ENCODE measurements around the gene PIEZO1.

DNA sequence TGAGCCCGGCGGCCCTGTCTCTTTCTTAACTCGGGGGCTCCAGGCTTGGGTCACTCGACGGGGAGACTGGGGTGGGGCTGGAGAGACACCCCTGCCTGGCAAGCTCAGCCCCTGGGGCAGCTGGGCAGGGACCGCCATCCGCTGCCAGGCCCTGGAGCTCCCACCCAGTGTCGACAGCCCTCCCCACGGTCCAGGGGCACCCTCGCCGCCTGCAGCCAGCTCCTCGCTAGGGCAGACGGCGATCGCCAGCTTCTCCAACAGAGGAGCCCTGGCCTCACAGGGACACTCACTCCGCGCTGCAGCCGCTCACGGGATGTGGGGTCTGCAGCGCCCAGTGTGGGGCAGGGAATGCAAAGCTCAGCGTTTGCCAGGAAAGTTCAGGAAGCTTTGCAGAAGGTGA, 42.7 kb upstream of the PIEZO1 start:
- TF ChIP-seq TCF7L2 (IDR thresholded peaks at IDR 0.05; ENCODE audit: low read depth, low read length) (no peak), SRSF1 (IDR thresholded peaks at IDR 0.05; ENCODE audit: low read depth, low read length) (no peak), KLF6 (CRISPR knock-in tag; IDR thresholded peaks at IDR 0.05; ENCODE audit: borderline replicate concordance) (no peak), HDGF (IDR thresholded peaks at IDR 0.05) (no peak), NR4A1 (CRISPR knock-in tag; IDR thresholded peaks at IDR 0.05) (no peak), NR4A1 (tag; IDR thresholded peaks at IDR 0.05) (no peak), NFE2 (IDR thresholded peaks at IDR 0.05; ENCODE audit: low read depth) (no peak), TBP (optimal IDR thresholded peaks at IDR 0.05; ENCODE audit: low read depth, low read length) (no peak), MAFK (IDR thresholded peaks at IDR 0.05; ENCODE audit: low read length) (no peak), ILK (tag; IDR thresholded peaks at IDR 0.05; ENCODE audit: borderline replicate concordance, low read depth) (no peak), SMAD4 (CRISPR knock-in tag; conservative IDR thresholded peaks at IDR 0.05) (no peak)
- TF ChIP-seq, protein P1, sequence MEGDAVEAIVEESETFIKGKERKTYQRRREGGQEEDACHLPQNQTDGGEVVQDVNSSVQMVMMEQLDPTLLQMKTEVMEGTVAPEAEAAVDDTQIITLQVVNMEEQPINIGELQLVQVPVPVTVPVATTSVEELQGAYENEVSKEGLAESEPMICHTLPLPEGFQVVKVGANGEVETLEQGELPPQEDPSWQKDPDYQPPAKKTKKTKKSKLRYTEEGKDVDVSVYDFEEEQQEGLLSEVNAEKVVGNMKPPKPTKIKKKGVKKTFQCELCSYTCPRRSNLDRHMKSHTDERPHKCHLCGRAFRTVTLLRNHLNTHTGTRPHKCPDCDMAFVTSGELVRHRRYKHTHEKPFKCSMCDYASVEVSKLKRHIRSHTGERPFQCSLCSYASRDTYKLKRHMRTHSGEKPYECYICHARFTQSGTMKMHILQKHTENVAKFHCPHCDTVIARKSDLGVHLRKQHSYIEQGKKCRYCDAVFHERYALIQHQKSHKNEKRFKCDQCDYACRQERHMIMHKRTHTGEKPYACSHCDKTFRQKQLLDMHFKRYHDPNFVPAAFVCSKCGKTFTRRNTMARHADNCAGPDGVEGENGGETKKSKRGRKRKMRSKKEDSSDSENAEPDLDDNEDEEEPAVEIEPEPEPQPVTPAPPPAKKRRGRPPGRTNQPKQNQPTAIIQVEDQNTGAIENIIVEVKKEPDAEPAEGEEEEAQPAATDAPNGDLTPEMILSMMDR (IDR thresholded peaks at IDR 0.05 in 2 of 3, conservative IDR thresholded peaks at IDR 0.05 in 1 of 3; ENCODE audit: insufficient read depth in 2 of 3, low read depth in 1 of 3, low read length in 3 of 3) = no peak
- TF ChIP-seq, protein P2, sequence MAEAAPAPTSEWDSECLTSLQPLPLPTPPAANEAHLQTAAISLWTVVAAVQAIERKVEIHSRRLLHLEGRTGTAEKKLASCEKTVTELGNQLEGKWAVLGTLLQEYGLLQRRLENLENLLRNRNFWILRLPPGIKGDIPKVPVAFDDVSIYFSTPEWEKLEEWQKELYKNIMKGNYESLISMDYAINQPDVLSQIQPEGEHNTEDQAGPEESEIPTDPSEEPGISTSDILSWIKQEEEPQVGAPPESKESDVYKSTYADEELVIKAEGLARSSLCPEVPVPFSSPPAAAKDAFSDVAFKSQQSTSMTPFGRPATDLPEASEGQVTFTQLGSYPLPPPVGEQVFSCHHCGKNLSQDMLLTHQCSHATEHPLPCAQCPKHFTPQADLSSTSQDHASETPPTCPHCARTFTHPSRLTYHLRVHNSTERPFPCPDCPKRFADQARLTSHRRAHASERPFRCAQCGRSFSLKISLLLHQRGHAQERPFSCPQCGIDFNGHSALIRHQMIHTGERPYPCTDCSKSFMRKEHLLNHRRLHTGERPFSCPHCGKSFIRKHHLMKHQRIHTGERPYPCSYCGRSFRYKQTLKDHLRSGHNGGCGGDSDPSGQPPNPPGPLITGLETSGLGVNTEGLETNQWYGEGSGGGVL (CRISPR knock-in tag; IDR thresholded peaks at IDR 0.05) = no peak
